Mucosa of stomach (tissue), 1 donor: ENCODE results near the gene JAKMIP1.

Experiments
- H3K27me3 ChIP-seq: one replicate; pipeline ENCODE4 v1.7.0; 2013; ENCODE audit warnings: mild to moderate bottlenecking, low read length; ENCODE audit not compliant: control insufficient read depth, insufficient read depth
- H3K36me3 ChIP-seq: one replicate; pipeline ENCODE4 v1.7.0; 2013; ENCODE audit warnings: low read length; ENCODE audit not compliant: control insufficient read depth, insufficient read depth
- H3K4me1 ChIP-seq: one replicate; pipeline ENCODE4 v1.7.0; 2013; ENCODE audit warnings: mild to moderate bottlenecking, low read length; ENCODE audit not compliant: control insufficient read depth, insufficient read depth
- H3K4me3 ChIP-seq: one replicate; pipeline ENCODE4 v1.7.0; 2013; ENCODE audit warnings: low read length
- H3K9ac ChIP-seq: one replicate; pipeline ENCODE4 v1.7.0; 2013; ENCODE audit warnings: mild to moderate bottlenecking, low read length, moderate library complexity
- H3K9me3 ChIP-seq: one replicate; pipeline ENCODE4 v1.7.0; 2013; ENCODE audit warnings: mild to moderate bottlenecking, low read length, moderate library complexity; ENCODE audit not compliant: control insufficient read depth
- donor health status: Pancreatic carcinoma.

JAKMIP1 gene

GRCh38 chr4:6105311-6105911 lies 94.9 kb downstream of the JAKMIP1 start:
- H3K27me3 ChIP-seq: peaks cover 6% of the 10 kb centered on the region
- H3K4me3 ChIP-seq: no peak overlapping the region
- no peaks in the 10 kb centered on the region for H3K4me1 ChIP-seq
- no peaks in the 10 kb centered on the region for H3K36me3 ChIP-seq
- no peak overlapping the region for H3K9ac ChIP-seq
- H3K9me3 ChIP-seq: no peaks in the 10 kb centered on the region

- Histone ChIP-seq H3K27me3 (peaks cover 6% of the 10 kb centered on the region), H3K36me3 (no peaks in the 10 kb centered on the region), H3K9me3 (no peaks in the 10 kb centered on the region), H3K4me3 (no peak overlapping the region), H3K9ac (no peak overlapping the region), H3K4me1 (no peaks in the 10 kb centered on the region)
These were observed 95.7 kb downstream of the JAKMIP1 start for GRCh38 chr4:6104541-6105130.

GRCh38 chr4:6097581-6097980 lies 102.8 kb downstream of the JAKMIP1 start:
- Histone ChIP-seq H3K9me3 (no peaks in the 10 kb centered on the region), H3K4me3 (no peak overlapping the region)

GRCh38 chr4:6095897-6096296 lies 104.5 kb downstream of the JAKMIP1 start:
- Histone ChIP-seq H3K9ac (no peak overlapping the region), H3K4me1 (no peaks in the 10 kb centered on the region), H3K27me3 (no peaks in the 10 kb centered on the region), H3K36me3 (no peaks in the 10 kb centered on the region), H3K9me3 (no peaks in the 10 kb centered on the region), H3K4me3 (no peak overlapping the region)

More at GRCh38 chr4:6097581-6097980, 102.8 kb downstream of the JAKMIP1 start:
- no peaks in the 10 kb centered on the region for H3K4me1 ChIP-seq
- H3K27me3 ChIP-seq: no peaks in the 10 kb centered on the region
- no peaks in the 10 kb centered on the region for H3K36me3 ChIP-seq
- H3K9ac ChIP-seq: no peak overlapping the region

- Histone ChIP-seq H3K9me3 (no peaks in the 10 kb centered on the region), H3K4me3 (no peak overlapping the region), H3K27me3 (no peaks in the 10 kb centered on the region), H3K4me1 (no peaks in the 10 kb centered on the region), H3K9ac (no peak overlapping the region), H3K36me3 (no peaks in the 10 kb centered on the region)
These were observed 105.2 kb downstream of the JAKMIP1 start for GRCh38 chr4:6095023-6095752.

GRCh38 chr4:6093671-6094070 lies 106.7 kb downstream of the JAKMIP1 start:
- no peaks in the 10 kb centered on the region for H3K9me3 ChIP-seq
- H3K4me3 ChIP-seq: no peak overlapping the region
- H3K27me3 ChIP-seq: no peaks in the 10 kb centered on the region
- H3K4me1 ChIP-seq: no peaks in the 10 kb centered on the region
- no peaks in the 10 kb centered on the region for H3K36me3 ChIP-seq
- H3K9ac ChIP-seq: no peak overlapping the region

- no peaks in the 10 kb centered on the region for H3K36me3 ChIP-seq
- H3K9me3 ChIP-seq: no peaks in the 10 kb centered on the region
- H3K4me3 ChIP-seq: no peak overlapping the region
- H3K9ac ChIP-seq: no peak overlapping the region
- H3K27me3 ChIP-seq: no peaks in the 10 kb centered on the region
- no peaks in the 10 kb centered on the region for H3K4me1 ChIP-seq
These were observed 107.4 kb downstream of the JAKMIP1 start for GRCh38 chr4:6092971-6093370.

- Histone ChIP-seq H3K4me1 (no peaks in the 10 kb centered on the region), H3K27me3 (no peaks in the 10 kb centered on the region), H3K9ac (no peak overlapping the region), H3K36me3 (no peaks in the 10 kb centered on the region), H3K9me3 (no peaks in the 10 kb centered on the region), H3K4me3 (no peak overlapping the region)
These were observed 108.2 kb downstream of the JAKMIP1 start for GRCh38 chr4:6092131-6092530.

GRCh38 chr4:6090931-6091330 lies 109.4 kb downstream of the JAKMIP1 start:
- Histone ChIP-seq H3K9me3 (no peaks in the 10 kb centered on the region), H3K4me3 (no peak overlapping the region), H3K36me3 (no peaks in the 10 kb centered on the region), H3K27me3 (no peaks in the 10 kb centered on the region), H3K9ac (no peak overlapping the region), H3K4me1 (no peaks in the 10 kb centered on the region)

- Histone ChIP-seq H3K36me3 (no peaks in the 10 kb centered on the region), H3K4me3 (no peak overlapping the region), H3K27me3 (no peaks in the 10 kb centered on the region), H3K4me1 (no peaks in the 10 kb centered on the region), H3K9me3 (no peaks in the 10 kb centered on the region), H3K9ac (no peak overlapping the region)
These were observed 111.4 kb downstream of the JAKMIP1 start for GRCh38 chr4:6088950-6089349.

- Histone ChIP-seq H3K4me1 (no peaks in the 10 kb centered on the region), H3K9me3 (no peaks in the 10 kb centered on the region), H3K9ac (no peak overlapping the region), H3K27me3 (no peaks in the 10 kb centered on the region), H3K36me3 (no peaks in the 10 kb centered on the region), H3K4me3 (no peak overlapping the region)
These were observed 112.5 kb downstream of the JAKMIP1 start for GRCh38 chr4:6087669-6088341.

GRCh38 chr4:6086846-6087245 lies 113.5 kb downstream of the JAKMIP1 start:
- H3K36me3 ChIP-seq: no peaks in the 10 kb centered on the region
- H3K9ac ChIP-seq: no peak overlapping the region
- no peaks in the 10 kb centered on the region for H3K4me1 ChIP-seq
- H3K4me3 ChIP-seq: no peak overlapping the region
- H3K27me3 ChIP-seq: no peaks in the 10 kb centered on the region
- no peaks in the 10 kb centered on the region for H3K9me3 ChIP-seq
